SK-N-SH treated with all-trans-retinoic acid at 6 μM for 48 hours (cell line): ENCODE results near the gene KRTAP22-1.

Experiments
- ATAC-seq: fragments of 200-7000 bp; cut with Tn5 transposase; 3 replicates; pipeline ENCODE4 v1.9.1; 2020; ENCODE audit warnings: mild to moderate bottlenecking, moderate library complexity
- ARNTL ChIP-seq: fragments of 450-650 bp; formaldehyde crosslinking; IDR thresholded peaks from 2 replicates; pipeline ENCODE4 v1.5.0; 2020; ENCODE audit warnings: low read depth, mild to moderate bottlenecking, moderate library complexity, borderline replicate concordance
- BACH2 ChIP-seq: fragments of 250-450 bp; sonication (Bioruptor Pico); IDR thresholded peaks from 2 replicates; pipeline ENCODE4 v1.9.0; 2021; ENCODE audit warnings: mild to moderate bottlenecking, borderline replicate concordance
- CSDC2 ChIP-seq: fragments of 250-450 bp; sonication (Bioruptor Pico); IDR thresholded peaks from 2 replicates; pipeline ENCODE4 v1.5.0; 2020; ENCODE audit warnings: mild to moderate bottlenecking, moderate library complexity
- ESRRG ChIP-seq: fragments of 250-450 bp; sonication (Bioruptor Pico); IDR thresholded peaks from 2 replicates; pipeline ENCODE4 v1.6.1; 2021; ENCODE audit warnings: mild to moderate bottlenecking
- GLIS3 ChIP-seq: fragments of 250-450 bp; sonication (Bioruptor Pico); IDR thresholded peaks from 2 replicates; pipeline ENCODE4 v1.5.0; 2020; ENCODE audit warnings: mild to moderate bottlenecking, moderate library complexity
- ISL1 ChIP-seq: fragments of 250-450 bp; sonication (Bioruptor Pico); IDR thresholded peaks from 2 replicates; pipeline ENCODE4 v2.1.2; 2022; ENCODE audit warnings: mild to moderate bottlenecking, moderate library complexity
- OSR1 ChIP-seq: fragments of 250-450 bp; sonication (Bioruptor Pico); IDR thresholded peaks from 2 replicates; pipeline ENCODE4 v1.8.0; 2022; ENCODE audit warnings: moderate library complexity, mild to moderate bottlenecking, inconsistent platforms
- RARB ChIP-seq: fragments of 250-450 bp; sonication (Bioruptor Pico); IDR thresholded peaks from 2 replicates; pipeline ENCODE4 v1.8.0; 2021; ENCODE audit warnings: mild to moderate bottlenecking, moderate library complexity
- SNAI2 ChIP-seq: fragments of 250-450 bp; sonication (Bioruptor Pico); IDR thresholded peaks from 2 replicates; pipeline ENCODE4 v1.5.0; 2020; ENCODE audit warnings: mild to moderate bottlenecking, moderate library complexity
- TOX ChIP-seq: fragments of 250-450 bp; sonication (Bioruptor Pico); IDR thresholded peaks from 2 replicates; pipeline ENCODE4 v1.8.0; 2021; ENCODE audit warnings: mild to moderate bottlenecking, moderate library complexity, borderline replicate concordance
- ZC3H10 ChIP-seq: fragments of 250-450 bp; sonication (Bioruptor Pico); IDR thresholded peaks from 2 replicates; pipeline ENCODE4 v1.5.1; 2021; ENCODE audit warnings: mild to moderate bottlenecking, moderate library complexity
- ZFP3 ChIP-seq: fragments of 250-450 bp; sonication (Bioruptor Pico); IDR thresholded peaks from 2 replicates; pipeline ENCODE4 v1.5.0; 2020; ENCODE audit warnings: mild to moderate bottlenecking, moderate library complexity
- ZFP30 ChIP-seq: fragments of 450-650 bp; formaldehyde crosslinking; IDR thresholded peaks from 2 replicates; pipeline ENCODE4 v1.5.0; 2022; ENCODE audit warnings: mild to moderate bottlenecking, moderate library complexity
- ZNF565 ChIP-seq: fragments of 450-650 bp; formaldehyde crosslinking; conservative IDR thresholded peaks from 2 replicates; pipeline ENCODE4 v1.5.0; 2020; ENCODE audit warnings: low read depth, mild to moderate bottlenecking, moderate library complexity
- ZNF8 ChIP-seq: fragments of 450-650 bp; formaldehyde crosslinking; IDR thresholded peaks from 2 replicates; pipeline ENCODE4 v1.5.0; 2020; ENCODE audit warnings: mild to moderate bottlenecking, moderate library complexity
- TF ChIP-seq, protein P1 (sequence below): fragments of 250-450 bp; sonication (Bioruptor Pico); IDR thresholded peaks from 2 replicates; pipeline ENCODE4 v1.8.0; 2021; ENCODE audit warnings: low read depth, mild to moderate bottlenecking, moderate library complexity, borderline replicate concordance
- TF ChIP-seq, protein P2 (sequence below): fragments of 250-450 bp; sonication (Bioruptor Pico); IDR thresholded peaks from 2 replicates; pipeline ENCODE4 v1.5.1; 2020; ENCODE audit warnings: low read depth, mild to moderate bottlenecking, moderate library complexity
- TF ChIP-seq, protein P3 (sequence below): fragments of 250-450 bp; sonication (Bioruptor Pico); IDR thresholded peaks from 2 replicates; pipeline ENCODE4 v1.8.0; 2020; ENCODE audit warnings: mild to moderate bottlenecking, moderate library complexity, borderline replicate concordance
- TF ChIP-seq, protein P4 (sequence below): fragments of 250-450 bp; sonication (Bioruptor Pico); IDR thresholded peaks from 2 replicates; pipeline ENCODE4 v1.5.1; 2021; ENCODE audit warnings: mild to moderate bottlenecking, moderate library complexity
- TF ChIP-seq, protein P5 (sequence below): fragments of 250-450 bp; sonication (Bioruptor Pico); IDR thresholded peaks from 2 replicates; pipeline ENCODE4 v1.5.0; 2020; ENCODE audit warnings: mild to moderate bottlenecking, moderate library complexity

The KRTAP22-1 gene

DNA sequence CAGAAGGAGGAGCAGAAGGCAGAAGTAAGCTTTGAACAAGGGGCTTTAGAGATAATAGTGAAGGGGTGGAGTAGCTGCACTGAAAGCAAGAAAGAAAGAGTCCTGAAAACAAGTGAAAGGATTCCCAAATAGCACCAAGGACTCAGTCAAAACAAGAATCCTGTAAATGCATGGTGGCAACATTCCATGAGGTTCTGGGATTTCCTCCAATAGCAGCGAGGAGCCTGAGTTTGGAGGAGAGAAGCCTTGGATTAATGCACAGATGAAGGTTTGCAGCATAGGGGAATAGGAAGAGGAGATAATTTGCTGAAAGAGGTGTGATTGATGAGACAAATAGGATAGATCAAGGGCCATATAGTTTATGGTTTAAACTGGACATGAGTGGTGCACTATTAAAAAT, 21.5 kb upstream of the KRTAP22-1 start:
- TF ChIP-seq, protein P1, sequence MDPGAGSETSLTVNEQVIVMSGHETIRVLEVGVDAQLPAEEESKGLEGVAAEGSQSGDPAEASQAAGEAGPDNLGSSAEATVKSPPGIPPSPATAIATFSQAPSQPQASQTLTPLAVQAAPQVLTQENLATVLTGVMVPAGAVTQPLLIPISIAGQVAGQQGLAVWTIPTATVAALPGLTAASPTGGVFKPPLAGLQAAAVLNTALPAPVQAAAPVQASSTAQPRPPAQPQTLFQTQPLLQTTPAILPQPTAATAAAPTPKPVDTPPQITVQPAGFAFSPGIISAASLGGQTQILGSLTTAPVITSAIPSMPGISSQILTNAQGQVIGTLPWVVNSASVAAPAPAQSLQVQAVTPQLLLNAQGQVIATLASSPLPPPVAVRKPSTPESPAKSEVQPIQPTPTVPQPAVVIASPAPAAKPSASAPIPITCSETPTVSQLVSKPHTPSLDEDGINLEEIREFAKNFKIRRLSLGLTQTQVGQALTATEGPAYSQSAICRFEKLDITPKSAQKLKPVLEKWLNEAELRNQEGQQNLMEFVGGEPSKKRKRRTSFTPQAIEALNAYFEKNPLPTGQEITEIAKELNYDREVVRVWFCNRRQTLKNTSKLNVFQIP (CRISPR knock-in tag) = no peak
- no peak for TF ChIP-seq ISL1 (CRISPR knock-in tag)
- TF ChIP-seq, all 23 proteins: peak for 0

DNA sequence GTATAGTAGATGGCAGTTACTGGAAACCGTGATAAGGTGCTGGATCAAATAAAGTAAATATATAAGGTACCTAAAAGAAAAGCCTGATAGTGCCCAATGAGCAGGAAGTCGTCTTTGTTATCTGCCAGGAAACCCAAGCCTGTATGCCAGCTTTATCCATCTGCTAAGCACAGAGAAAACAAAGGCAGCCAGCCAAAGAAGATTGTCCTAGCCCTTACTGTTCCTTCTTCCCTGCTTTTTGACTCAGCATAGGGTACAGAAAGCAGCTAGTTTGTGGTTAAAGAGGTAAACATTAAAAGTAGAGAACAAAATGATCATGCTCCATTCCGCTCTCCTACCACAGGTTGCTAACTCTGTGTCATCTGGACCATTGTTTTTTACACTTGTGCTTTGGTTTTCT, 20.8 kb upstream of the KRTAP22-1 start:
- no peak for ATAC-seq
- TF ChIP-seq ZFP30 (no peak), BACH2 (no peak), ZNF8 (no peak), TOX (no peak), ARNTL (CRISPR knock-in tag) (no peak), CSDC2 (CRISPR knock-in tag) (no peak), ESRRG (CRISPR knock-in tag) (no peak), SNAI2 (CRISPR knock-in tag) (no peak), ZNF565 (CRISPR knock-in tag) (no peak), ZFP3 (no peak), RARB (CRISPR knock-in tag) (no peak), GLIS3 (CRISPR knock-in tag) (no peak)
- TF ChIP-seq, protein P1 (CRISPR knock-in tag) = no peak
- TF ChIP-seq, protein P2, sequence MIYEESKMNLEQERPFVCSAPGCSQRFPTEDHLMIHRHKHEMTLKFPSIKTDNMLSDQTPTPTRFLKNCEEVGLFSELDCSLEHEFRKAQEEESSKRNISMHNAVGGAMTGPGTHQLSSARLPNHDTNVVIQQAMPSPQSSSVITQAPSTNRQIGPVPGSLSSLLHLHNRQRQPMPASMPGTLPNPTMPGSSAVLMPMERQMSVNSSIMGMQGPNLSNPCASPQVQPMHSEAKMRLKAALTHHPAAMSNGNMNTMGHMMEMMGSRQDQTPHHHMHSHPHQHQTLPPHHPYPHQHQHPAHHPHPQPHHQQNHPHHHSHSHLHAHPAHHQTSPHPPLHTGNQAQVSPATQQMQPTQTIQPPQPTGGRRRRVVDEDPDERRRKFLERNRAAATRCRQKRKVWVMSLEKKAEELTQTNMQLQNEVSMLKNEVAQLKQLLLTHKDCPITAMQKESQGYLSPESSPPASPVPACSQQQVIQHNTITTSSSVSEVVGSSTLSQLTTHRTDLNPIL (CRISPR knock-in tag) = no peak
- TF ChIP-seq, protein P3, sequence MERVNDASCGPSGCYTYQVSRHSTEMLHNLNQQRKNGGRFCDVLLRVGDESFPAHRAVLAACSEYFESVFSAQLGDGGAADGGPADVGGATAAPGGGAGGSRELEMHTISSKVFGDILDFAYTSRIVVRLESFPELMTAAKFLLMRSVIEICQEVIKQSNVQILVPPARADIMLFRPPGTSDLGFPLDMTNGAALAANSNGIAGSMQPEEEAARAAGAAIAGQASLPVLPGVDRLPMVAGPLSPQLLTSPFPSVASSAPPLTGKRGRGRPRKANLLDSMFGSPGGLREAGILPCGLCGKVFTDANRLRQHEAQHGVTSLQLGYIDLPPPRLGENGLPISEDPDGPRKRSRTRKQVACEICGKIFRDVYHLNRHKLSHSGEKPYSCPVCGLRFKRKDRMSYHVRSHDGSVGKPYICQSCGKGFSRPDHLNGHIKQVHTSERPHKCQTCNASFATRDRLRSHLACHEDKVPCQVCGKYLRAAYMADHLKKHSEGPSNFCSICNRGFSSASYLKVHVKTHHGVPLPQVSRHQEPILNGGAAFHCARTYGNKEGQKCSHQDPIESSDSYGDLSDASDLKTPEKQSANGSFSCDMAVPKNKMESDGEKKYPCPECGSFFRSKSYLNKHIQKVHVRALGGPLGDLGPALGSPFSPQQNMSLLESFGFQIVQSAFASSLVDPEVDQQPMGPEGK (CRISPR knock-in tag) = no peak
- TF ChIP-seq, protein P4, sequence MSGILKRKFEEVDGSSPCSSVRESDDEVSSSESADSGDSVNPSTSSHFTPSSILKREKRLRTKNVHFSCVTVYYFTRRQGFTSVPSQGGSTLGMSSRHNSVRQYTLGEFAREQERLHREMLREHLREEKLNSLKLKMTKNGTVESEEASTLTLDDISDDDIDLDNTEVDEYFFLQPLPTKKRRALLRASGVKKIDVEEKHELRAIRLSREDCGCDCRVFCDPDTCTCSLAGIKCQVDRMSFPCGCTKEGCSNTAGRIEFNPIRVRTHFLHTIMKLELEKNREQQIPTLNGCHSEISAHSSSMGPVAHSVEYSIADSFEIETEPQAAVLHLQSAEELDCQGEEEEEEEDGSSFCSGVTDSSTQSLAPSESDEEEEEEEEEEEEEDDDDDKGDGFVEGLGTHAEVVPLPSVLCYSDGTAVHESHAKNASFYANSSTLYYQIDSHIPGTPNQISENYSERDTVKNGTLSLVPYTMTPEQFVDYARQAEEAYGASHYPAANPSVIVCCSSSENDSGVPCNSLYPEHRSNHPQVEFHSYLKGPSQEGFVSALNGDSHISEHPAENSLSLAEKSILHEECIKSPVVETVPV (CRISPR knock-in tag) = no peak
- TF ChIP-seq, protein P5, sequence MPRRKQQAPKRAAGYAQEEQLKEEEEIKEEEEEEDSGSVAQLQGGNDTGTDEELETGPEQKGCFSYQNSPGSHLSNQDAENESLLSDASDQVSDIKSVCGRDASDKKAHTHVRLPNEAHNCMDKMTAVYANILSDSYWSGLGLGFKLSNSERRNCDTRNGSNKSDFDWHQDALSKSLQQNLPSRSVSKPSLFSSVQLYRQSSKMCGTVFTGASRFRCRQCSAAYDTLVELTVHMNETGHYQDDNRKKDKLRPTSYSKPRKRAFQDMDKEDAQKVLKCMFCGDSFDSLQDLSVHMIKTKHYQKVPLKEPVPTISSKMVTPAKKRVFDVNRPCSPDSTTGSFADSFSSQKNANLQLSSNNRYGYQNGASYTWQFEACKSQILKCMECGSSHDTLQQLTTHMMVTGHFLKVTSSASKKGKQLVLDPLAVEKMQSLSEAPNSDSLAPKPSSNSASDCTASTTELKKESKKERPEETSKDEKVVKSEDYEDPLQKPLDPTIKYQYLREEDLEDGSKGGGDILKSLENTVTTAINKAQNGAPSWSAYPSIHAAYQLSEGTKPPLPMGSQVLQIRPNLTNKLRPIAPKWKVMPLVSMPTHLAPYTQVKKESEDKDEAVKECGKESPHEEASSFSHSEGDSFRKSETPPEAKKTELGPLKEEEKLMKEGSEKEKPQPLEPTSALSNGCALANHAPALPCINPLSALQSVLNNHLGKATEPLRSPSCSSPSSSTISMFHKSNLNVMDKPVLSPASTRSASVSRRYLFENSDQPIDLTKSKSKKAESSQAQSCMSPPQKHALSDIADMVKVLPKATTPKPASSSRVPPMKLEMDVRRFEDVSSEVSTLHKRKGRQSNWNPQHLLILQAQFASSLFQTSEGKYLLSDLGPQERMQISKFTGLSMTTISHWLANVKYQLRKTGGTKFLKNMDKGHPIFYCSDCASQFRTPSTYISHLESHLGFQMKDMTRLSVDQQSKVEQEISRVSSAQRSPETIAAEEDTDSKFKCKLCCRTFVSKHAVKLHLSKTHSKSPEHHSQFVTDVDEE = no peak

More for the DNA sequence above, 21.5 kb upstream of the KRTAP22-1 start:
- ATAC-seq = no peak

DNA sequence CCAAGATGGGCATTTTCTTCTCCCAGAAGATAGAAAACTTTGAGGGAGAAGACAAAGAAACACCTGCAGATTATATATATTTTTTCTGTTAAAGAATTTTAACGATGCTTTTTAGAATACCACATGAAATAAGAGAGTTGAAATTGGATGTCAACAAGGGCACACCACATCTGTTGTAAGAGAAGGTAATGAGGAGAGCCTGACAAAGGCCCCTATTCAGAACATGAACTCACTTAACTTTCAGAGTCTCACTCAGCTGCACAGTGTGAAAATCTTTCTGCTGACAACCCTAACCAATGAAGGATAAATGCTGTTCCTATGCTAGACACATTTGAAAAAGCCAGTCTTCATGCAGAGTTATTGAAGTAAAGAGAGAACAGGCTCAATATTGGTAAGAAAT, 18.0 kb upstream of the KRTAP22-1 start:
- ATAC-seq = no peak
- no peak for TF ChIP-seq ZNF565 (CRISPR knock-in tag)
- TF ChIP-seq ZFP3 = no peak
- TF ChIP-seq, protein P2 (CRISPR knock-in tag) = no peak
- TF ChIP-seq, protein P4 (CRISPR knock-in tag) = no peak
- TF ChIP-seq ISL1 (CRISPR knock-in tag) = no peak
- no peak for TF ChIP-seq ARNTL (CRISPR knock-in tag)
- TF ChIP-seq OSR1 (CRISPR knock-in tag) = no peak
- TF ChIP-seq CSDC2 (CRISPR knock-in tag) = no peak
- TF ChIP-seq ZC3H10 (CRISPR knock-in tag) = no peak
- no peak for TF ChIP-seq SNAI2 (CRISPR knock-in tag)
- no peak for TF ChIP-seq ZNF8
- TF ChIP-seq, protein P3 (CRISPR knock-in tag) = no peak
